GM23248 (cell line): Measurements from ENCODE around the gene BICD1.

Experiments
- EZH2 ChIP-seq: fragments of 200-600 bp; sonication (generic); IDR thresholded peaks from 2 replicates; pipeline ENCODE4 v1.6.1; 2018; ENCODE audit warnings: antibody characterized with exemption, mild to moderate bottlenecking; ENCODE audit not compliant: insufficient read depth, poor library complexity, severe bottlenecking
- EZH2phosphoT487 ChIP-seq: fragments of 200-600 bp; sonication (generic); IDR thresholded peaks from 2 replicates; pipeline ENCODE4 v1.6.1; 2018; ENCODE audit warnings: antibody characterized with exemption, moderate library complexity, mild to moderate bottlenecking, low read depth; ENCODE audit not compliant: insufficient read depth

GRCh38 chr12:32080435-32080834 lies 26.2 kb upstream of the BICD1 start:
- TF ChIP-seq EZH2 (no peak), EZH2phosphoT487 (no peak)
